NCI-H446 (cell line): Measurements from ENCODE around the gene RDM1.
"Not testable (repeated sequence)": the region's sequence is repeated elsewhere in the genome, so short reads cannot be mapped to it uniquely, and the experiment has no call there.

Experiments used
- DNase-seq, 2 experiments: peaks; one replicate each; lab custom pipeline; 2025; lab: John Stamatoyannopoulos, UW

RDM1 gene, protein sequence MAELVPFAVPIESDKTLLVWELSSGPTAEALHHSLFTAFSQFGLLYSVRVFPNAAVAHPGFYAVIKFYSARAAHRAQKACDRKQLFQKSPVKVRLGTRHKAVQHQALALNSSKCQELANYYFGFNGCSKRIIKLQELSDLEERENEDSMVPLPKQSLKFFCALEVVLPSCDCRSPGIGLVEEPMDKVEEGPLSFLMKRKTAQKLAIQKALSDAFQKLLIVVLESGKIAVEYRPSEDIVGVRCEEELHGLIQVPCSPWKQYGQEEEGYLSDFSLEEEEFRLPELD

DNA sequence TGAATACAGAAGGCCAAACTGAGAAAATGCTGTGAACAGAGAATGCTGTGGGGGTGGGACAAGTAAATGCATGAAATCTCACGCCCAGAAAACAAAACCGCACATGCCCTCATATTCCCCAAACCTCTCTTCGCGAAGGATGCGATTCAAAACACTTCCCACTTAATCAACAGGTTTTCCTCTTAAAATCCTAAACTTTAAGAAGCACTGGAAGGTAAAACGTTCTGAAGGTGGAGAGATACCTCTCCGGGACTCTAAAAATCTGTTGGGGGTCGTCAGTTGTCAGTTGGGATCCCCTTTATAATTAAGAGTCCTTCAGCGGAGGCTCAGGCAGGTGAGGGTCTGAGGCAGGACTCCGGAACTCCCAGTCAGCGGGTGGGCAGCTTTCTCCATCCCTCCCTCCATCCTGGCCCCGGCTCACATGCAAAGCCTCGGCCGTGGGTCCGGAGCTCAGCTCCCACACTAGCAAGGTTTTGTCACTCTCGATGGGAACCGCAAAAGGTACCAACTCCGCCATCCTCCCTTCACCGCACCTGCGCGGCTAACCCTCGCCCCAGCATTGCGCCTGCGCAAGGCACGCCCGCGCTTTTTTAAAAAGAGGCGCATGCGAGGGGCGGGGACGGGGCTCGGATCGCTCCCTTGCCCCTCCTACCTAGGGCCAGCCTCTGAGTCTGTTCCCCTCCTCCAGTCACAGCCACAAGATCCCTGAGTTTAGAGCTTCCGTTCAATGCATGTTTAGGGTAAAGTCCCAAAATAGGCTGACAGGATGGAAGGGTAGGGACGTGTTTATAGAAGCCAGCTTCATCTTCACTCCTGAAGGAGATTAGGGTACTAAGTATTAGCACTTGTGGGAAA is at the start of gene RDM1:
Gene RDM1, minus strand, starts transcription at position 563 of the 855 bp plus-strand sequence. Its CDS starts 46 bp downstream, at position 517.
- peak; percentile 37 to 78 for DNase-seq

DNA sequence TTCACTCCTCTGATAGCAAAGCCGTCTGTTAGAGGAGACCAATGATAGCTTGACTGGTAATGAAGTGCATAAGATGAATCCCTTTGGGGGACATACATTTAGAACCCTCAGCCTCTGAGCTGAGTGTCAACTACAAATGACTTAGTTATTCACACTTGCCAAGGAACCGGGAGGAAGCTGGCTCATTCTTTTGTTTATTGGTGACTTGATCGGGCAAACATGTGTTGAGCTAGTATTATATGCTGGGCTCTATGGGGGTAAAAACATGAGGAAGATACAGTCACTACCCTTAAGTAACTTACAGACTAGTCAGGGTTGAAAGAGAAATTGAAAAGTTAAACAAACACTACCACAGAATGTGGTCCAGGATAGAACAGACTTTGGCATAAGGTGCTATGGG is 47.8 kb upstream of the RDM1 start:
- no peak for DNase-seq

DNA sequence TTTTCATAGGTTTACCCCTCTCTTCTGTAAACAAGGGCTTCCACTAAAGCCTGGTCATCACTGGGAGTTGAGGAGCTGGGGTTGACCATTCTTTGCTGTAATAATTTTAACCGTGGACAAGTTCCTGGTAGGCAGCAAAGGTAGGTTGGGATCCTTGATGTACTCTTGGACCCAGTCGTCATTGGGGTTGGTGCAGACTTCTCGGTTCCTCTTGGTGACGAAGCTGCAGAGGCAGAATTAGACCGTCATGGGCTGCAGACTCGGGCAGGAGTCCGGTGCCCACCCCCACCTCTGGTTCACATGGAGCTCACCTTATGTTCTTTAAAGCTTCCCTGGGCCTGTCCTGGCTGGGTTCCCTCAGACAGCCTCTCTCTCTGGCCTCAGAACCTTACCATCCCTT is 46.9 kb upstream of the RDM1 start:
- DNase-seq = no peak

DNA sequence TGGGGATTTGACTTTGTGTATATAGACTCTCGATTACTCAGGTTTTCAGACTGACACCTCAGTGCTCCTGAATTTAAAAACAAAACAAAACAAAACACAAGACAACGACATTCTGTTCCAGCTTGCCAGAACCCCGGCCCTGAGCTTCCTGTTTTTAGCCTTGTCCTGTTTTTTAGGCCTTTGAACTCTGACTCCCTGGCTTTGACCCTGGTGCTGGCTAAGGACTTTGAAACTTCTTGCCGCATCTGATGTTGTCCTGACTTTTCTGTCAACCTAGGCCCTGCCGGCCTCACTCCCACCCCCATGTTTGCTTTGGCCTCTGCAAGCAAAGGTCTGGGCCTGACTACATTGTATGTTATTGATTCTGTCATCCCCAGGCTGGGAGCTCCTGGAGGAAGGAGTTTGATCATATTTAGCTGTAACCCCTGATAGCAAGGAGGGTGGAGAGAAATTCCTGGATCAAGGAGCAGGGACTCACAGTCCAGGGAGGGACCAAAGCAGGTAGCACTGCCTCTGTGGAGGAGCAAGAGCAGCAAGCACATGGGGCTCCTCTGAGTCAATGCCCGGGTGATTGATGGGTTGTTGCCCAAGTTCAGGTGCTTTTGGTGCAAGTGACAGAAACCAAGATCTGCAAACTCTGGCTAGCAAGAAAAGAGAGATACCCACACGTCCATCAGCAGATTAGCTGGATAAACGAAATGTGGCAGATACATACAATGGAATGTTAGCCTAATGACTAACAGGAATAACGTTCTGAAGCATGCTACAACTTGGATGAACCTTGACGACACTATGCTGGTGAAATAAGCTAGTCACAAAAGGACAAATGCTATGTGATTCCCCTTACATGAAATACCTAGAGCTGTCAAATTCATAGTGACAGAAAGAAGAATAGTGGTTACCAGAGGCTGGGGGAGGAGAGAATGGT is 43.0 kb upstream of the RDM1 start:
- DNase-seq = no peak

DNA sequence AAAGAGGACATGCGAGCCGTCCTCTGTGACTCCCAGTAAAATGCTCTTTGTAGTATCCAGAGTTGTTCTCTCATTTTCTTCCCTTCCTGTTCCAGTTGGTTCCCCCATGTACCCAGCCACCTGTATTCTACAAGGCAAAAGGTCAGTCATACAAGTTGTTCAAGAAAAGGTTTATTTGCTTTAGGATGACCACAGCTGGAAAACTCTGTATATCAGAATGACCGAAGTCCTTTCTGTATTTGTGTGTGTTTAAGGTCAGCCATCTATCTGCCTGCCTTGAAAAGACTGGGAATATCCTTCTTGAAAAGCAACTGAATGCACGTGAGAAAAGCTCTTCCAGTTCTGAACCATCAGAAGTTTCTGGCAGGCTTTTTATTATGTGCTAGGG is 42.4 kb upstream of the RDM1 start:
- DNase-seq = no peak

- no peak for DNase-seq
These were observed 42.0 kb upstream of the RDM1 start for GRCh38 chr17:35972535-35972934.

DNA sequence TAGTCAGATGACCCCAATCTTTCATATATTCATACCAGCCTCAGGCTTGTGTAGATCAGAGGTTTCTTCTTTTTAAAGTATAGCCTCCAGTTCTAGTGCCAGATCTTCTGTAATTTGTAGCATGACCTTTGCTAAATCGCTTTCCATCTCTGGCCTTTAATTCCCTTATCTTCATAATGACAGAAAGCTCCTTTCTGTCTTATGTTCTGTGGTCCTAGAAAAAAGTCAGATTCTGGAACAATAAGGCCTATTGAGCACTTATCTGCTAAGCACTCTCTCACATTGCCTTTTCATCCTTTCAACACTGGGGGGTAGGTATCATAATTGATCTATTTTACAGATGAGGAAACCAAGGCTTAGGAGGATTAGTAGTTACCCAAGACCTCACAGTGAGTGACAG is 41.5 kb upstream of the RDM1 start:
- no peak for DNase-seq

DNA sequence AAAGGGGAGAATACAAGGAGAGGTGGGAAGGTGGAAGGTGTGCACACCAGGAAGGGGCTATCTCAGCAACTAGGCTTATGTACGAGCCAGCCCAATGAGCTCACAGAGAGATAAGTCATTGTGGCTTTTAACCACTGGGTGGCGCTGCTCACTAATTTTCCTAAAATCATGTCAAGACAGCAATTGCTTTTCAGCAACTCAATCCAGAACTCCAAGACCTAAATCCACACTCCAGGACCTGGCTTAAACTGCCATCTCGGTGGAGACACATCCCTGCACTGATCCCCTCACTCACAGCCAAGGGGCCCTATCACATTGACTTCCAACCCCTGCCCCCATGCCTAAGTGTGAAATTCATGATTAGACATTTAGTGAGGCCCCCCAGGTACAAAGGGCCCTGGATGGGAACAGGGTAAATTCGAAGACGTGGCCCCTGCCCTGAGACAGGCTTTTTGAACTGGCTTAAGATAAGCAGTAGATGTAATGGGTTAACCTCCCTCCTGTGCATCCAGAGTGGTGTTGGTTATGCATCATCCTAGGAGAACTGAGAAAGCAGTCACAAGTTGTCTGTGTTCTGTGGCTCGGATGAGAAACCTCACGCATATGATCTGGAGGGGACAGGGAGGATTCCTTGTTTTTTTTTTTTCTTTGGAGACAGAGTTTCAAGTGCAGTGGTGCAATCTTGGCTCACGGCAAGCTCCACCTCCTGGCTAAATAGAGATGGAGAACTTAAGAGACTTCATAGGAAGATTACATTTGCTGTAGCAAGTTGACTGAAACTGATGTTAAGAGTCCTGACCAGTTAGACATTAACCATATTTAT is 39.2 kb upstream of the RDM1 start:
- peak; percentile 21 to 82 for DNase-seq

GRCh38 chr17:35968520-35969054 is 38.0 kb upstream of the RDM1 start:
- no peak for DNase-seq

DNA sequence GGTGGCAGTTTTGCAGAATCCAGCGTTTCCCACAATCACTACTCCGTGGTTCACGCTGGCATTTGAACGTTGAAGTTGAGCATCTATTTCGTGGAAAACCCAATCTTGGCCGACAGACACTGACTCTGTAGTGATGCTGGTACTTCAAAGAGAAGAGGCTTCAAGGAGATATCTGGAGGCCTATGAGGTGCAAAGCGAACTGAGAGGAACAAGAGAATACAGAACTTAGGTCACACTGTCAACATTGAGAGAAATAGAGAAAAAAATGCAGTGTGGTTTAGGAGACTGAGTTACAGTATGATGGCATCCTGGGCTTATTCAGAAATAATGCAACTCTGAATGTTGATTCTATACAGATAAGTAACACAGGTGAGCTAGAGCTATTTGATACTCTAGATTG is 34.7 kb upstream of the RDM1 start:
- DNase-seq = no peak

GRCh38 chr17:35963663-35964062 is 33.1 kb upstream of the RDM1 start:
- DNase-seq = no peak

DNA sequence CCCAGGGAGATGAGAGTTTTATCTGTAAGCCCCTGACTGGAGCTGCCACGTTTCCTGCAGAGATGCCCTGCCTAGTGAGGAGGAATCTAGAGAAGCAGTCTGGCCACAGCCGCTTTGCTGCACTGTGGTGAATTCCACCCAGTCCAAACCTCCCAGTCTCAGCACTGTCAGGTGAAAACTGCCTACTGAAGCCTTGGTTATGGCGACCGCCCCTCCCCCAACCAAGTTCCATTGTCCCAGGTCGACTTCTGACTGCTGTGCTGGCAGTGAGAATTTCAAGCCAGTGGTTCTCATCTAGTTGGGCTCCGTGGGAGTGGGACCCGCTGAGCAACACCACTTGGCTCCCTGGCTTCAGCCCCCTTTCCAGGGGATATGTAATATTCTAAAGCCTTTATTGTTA is 23.1 kb upstream of the RDM1 start:
- no peak for DNase-seq

GRCh38 chr17:35949401-35949800 is 18.8 kb upstream of the RDM1 start:
- no peak for DNase-seq

DNA sequence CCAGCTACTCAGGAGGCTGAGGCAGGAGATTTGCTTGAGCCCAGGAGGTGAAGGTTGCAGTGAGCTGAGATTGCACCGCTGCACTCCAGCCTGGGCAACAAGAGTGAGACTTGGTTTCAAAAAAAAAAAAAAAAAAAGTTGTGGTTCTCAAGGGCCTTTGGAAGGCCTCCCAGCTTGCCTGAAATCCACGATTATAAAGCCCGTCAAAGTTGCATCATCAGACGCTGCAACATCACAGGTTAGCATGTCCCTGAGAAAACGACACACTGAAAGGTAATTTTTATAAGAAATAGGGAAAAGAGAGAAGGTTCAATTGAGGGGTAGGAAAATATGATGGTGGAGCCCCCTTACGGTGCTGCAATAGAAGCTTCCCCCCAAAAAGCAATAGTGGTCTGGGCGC is 17.5 kb upstream of the RDM1 start:
- no peak for DNase-seq

- DNase-seq = peak; percentile 21 to 66
These were observed 16.6 kb upstream of the RDM1 start for GRCh38 chr17:35947156-35947585.

DNA sequence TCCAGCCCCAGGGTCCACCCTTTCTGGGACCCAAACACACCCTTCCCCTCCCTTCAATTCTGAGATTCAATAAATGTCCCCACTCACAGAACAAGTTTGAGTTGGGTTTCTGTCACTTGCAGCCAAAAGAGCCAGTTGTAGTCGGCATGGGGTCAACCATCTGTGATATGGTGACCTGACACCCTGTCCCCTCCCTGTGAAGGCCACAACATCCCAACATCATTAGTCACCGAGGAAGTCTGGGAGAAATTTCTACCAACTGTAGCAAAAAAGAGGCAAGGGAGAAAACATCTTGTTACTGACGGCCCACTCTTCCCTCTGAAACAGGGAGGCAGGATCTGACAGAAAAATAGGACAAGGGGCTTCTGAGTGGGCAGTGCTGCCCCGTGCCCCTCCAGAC is 13.6 kb upstream of the RDM1 start:
- no peak for DNase-seq

GRCh38 chr17:35943537-35943936 is 13.0 kb upstream of the RDM1 start, which contains the start of gene LYZL6:
Gene LYZL6, minus strand, starts transcription at chr17:35943713. Its CDS starts 4,357 bp downstream, at chr17:35939356.
- DNase-seq = no peak

DNA sequence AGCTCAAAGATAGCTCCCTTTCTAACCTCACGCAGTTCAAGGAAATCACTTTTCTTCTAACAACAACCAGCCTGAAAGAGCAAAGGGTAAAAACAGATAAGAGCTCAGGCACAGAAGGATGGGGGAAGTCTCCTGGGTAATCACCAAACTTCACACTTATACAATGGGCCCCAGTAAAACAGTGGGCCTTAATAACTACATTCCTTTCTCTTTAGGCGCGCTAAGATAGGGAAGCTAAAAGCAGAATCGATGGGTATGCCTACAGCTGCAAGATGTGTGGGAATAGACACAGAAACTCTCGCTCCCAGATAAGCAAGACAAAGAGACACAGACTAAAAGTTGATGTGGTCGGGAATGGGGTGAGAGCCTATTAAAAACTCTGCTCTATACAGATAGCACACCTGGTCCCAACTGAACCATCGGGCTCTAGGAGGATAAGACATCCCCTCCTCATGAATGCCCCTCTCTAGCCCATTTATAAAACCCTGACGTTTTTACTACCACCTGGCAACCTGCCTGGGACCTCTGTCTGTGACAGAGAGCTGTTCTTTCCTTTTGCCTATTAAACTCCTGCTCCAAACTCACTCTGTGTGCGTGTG is 12.1 kb upstream of the RDM1 start:
- DNase-seq = no peak

- not testable (repeated sequence) for DNase-seq
These were observed 7.9 kb upstream of the RDM1 start for GRCh38 chr17:35938492-35938891.

DNA sequence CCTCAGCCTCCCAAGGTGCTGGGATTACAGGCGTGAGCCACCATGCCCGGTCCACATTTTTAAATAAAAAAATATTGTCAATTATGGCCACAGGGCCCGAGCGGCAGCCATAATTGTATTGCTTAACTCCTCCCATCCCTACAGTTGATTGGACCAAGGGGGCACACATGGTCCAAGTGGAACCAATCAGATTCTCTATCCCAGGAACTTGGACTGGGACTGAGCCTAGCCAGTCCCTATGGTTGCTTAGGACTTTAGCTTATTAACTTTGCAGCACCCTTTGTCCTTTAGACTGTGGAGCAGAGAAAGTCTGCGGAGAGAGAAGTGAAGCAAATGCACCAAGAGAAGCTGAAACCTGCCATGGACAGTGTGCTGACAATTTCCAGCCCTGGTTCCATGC is 5.5 kb upstream of the RDM1 start:
- no peak for DNase-seq

DNA sequence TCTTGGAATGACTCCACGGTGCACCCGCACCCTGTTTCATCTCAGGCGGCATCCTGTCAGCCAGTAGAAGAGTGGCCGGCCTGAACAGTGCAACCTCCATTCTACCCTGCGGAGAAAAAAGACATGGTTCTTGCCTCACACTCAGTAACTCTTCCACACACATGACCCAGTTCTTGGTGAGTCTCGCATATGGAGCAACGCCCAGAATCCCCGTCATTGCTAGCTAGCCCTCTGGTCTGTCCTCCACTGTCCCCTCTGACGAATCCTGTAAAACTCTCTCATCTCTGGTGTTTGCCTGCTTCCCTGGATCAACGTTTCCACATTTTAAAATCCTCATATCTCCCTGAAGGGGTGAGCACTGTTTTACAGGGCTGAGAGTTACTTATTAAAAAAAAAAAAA is 4.2 kb upstream of the RDM1 start:
- no peak for DNase-seq
